HS-5 (cell line): ENCODE results near the gene CDK4.
"Not testable (repeated sequence)": the region's sequence is repeated elsewhere in the genome, so short reads cannot be mapped to it uniquely, and the experiment has no call there.

ENCODE experiments used
- DNase-seq: peaks from one replicate; pipeline ENCODE4 v3.0.0-alpha.2; 2012; ENCODE audit warnings: low read depth

Gene CDK4

GRCh38 chr12:57724936-57725740 is 27.0 kb downstream of the CDK4 start:
- DNase-seq: no peak

GRCh38 chr12:57724003-57724935 is 27.8 kb downstream of the CDK4 start:
- DNase-seq: no peak

- no peak for DNase-seq
These were observed 28.5 kb downstream of the CDK4 start for GRCh38 chr12:57723630-57723962.

GRCh38 chr12:57722716-57723629 is 29.1 kb downstream of the CDK4 start:
- no peak for DNase-seq

- not testable (repeated sequence) for DNase-seq
These were observed 30.1 kb downstream of the CDK4 start for GRCh38 chr12:57721846-57722608.

- no peak for DNase-seq
These were observed 31.2 kb downstream of the CDK4 start for GRCh38 chr12:57720606-57721595.

- DNase-seq: no peak
These were observed 32.1 kb downstream of the CDK4 start for GRCh38 chr12:57719777-57720605.

- no peak for DNase-seq
These were observed 33.2 kb downstream of the CDK4 start for GRCh38 chr12:57718641-57719528.

GRCh38 chr12:57717846-57718640 is 34.1 kb downstream of the CDK4 start:
- DNase-seq: no peak

- no peak for DNase-seq
These were observed 35.0 kb downstream of the CDK4 start for GRCh38 chr12:57717131-57717530.

- no peak for DNase-seq
These were observed 35.8 kb downstream of the CDK4 start for GRCh38 chr12:57716305-57716704.

- no peak for DNase-seq
These were observed 36.3 kb downstream of the CDK4 start for GRCh38 chr12:57715786-57716185.

GRCh38 chr12:57715036-57715748 is 36.9 kb downstream of the CDK4 start:
- DNase-seq: not testable (repeated sequence)

GRCh38 chr12:57713209-57713608 is 38.9 kb downstream of the CDK4 start:
- no peak for DNase-seq

- DNase-seq: no peak
These were observed 39.4 kb downstream of the CDK4 start for GRCh38 chr12:57712701-57713100.

GRCh38 chr12:57708296-57708695 is 43.8 kb downstream of the CDK4 start:
- no peak for DNase-seq

- no peak for DNase-seq
These were observed 44.9 kb downstream of the CDK4 start for GRCh38 chr12:57707250-57707649.
